ENCODE data around the gene RADX. TPM values are rescaled to one million over a fixed set of nuclear protein-coding genes. Genes with fewer than 3 reads are reported as not detected.

The RADX gene
- total RNA-seq, 4 donors from 2014 or later: 0.91 to 2.9 (median 2.2) TPM

DNA sequence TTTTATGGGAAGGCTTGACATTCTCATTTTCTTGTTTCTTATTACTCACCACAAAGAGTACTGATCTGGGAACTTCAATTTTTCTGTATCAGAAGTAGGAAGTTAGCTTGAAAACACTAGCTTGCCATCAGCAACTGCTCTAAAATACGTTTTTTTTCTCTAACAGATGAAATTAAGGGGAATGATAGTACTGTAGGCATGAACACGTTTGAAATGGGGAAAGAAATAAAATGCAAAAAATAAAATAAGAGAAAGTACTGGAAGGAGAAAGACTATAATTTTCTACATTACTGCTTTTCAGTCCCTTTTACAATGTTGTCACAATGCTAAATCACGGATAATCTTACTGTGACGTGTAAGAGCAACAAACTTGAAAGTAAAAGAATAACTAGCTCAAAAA lies 1.5 kb downstream of the RADX start:
- TF ChIP-seq CTCF (IDR thresholded peaks at IDR 0.05) (no peak), POLR2A (IDR thresholded peaks at IDR 0.05) (no peak)
- peak overlapping the region in 2 of 4 donors; percentile 46 to 66 for H3K4me3 ChIP-seq
- WGBS, 2 donors: 18 to 46% methylated on average over 4 of the region's 4 CpGs

DNA sequence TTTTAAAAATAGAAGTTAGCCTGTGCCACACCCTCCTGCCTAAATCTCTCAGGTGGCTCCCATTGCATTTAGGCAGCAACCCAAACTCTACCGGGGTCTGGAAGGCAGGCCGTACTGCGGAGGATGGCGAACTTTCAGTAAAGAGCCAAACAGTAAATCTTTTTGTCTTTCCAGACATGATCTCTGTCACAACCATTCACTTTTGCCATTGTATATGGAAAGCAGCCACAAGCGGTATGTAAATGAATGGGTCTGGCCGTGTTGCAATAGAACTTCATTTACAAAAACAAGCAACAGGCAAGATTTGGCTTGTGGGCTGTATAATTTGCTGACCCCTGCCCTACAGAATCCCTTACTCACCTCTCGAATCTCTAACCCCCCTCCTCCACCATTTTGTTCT lies 3.3 kb downstream of the RADX start:
- intact Hi-C loops (cut with DNase I): no loop called here
- Histone ChIP-seq H3K4me3 (no peak overlapping the region), H3K9me3 (no peaks in the 10 kb centered on the region), H3K27me3 (no peaks in the 10 kb centered on the region), H3K36me3 (no peaks in the 10 kb centered on the region), H3K27ac (no peak overlapping the region), H3K4me1 (no peaks in the 10 kb centered on the region)
- no peak for DNase-seq
- 33 to 43% methylated on average over 7 of the region's 7 CpGs for WGBS, 2 donors
- no peak for TF ChIP-seq POLR2A (IDR thresholded peaks at IDR 0.05)

More for the DNA sequence above, 1.5 kb downstream of the RADX start:
- H3K36me3 ChIP-seq: no peaks in the 10 kb centered on the region
- no peak overlapping the region for H3K27ac ChIP-seq
- no peaks in the 10 kb centered on the region for H3K4me1 ChIP-seq
- DNase-seq: no peak
- no peaks in the 10 kb centered on the region for H3K9me3 ChIP-seq
- intact Hi-C loops (cut with DNase I): no loop called here
- H3K27me3 ChIP-seq: no peaks in the 10 kb centered on the region

DNA sequence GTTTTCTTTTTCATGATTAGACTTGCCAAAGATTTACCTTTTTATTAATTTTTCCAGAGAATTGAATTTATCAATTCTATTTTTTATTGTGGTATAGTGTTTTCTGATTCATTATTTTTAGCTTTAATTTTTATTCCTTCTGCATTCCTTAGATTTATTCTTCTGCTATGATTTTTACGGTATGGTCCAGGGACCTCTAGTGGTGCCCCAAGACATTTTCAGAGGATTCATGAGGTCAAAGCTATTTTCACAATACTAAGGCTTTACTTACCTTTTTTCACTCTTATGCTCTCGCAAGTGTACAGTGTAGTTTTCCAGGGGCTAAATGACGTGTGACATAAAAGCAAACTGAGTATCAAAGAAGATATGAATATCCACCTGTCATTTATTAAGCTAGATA lies 8.0 kb downstream of the RADX start:
- WGBS, 2 donors: 43 to 56% methylated on average over 3 of the region's 3 CpGs
- Histone ChIP-seq H3K4me3 (no peak overlapping the region), H3K27me3 (no peaks in the 10 kb centered on the region), H3K36me3 (no peaks in the 10 kb centered on the region), H3K27ac (no peak overlapping the region), H3K4me1 (no peaks in the 10 kb centered on the region), H3K9me3 (no peaks in the 10 kb centered on the region)
- intact Hi-C loops (cut with DNase I): no loop called here
- TF ChIP-seq POLR2A (IDR thresholded peaks at IDR 0.05): no peak
- TF ChIP-seq CTCF (IDR thresholded peaks at IDR 0.05): peak in 1 of 6 experiments; percentile 34
- no peak for DNase-seq

- H3K36me3 ChIP-seq: no peaks in the 10 kb centered on the region
- no peak overlapping the region for H3K27ac ChIP-seq
- DNase-seq: no peak
- TF ChIP-seq POLR2A (IDR thresholded peaks at IDR 0.05) (no peak), CTCF (IDR thresholded peaks at IDR 0.05) (no peak)
- H3K27me3 ChIP-seq: no peaks in the 10 kb centered on the region
- H3K9me3 ChIP-seq: no peaks in the 10 kb centered on the region
- H3K4me3 ChIP-seq: no peak overlapping the region
- no peaks in the 10 kb centered on the region for H3K4me1 ChIP-seq
- WGBS, 2 donors: 80 to 93% methylated on average over 1 to 2 of the region's 2 CpGs
- intact Hi-C loops (cut with DNase I): no loop called here
These were observed 10.1 kb downstream of the RADX start for GRCh38 chrX:106621836-106622235.

DNA sequence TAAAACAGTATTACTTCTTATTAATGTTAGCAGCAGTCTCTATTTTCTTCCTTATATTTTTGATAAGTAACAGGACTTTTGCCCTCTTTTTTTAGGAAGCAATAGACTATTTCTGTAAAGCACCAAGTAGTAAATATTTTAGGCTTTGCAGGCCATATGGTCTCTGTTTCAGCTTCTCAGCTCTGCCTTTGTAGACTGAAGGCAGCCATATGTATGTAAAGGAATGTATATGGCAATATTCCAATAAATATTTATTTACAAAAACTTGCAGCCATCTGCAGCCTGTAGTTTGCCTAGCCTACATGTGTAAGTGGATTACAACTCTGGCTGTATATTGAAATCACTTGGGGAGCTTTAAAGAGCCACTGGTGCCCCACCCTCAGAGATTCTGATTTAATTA lies 15.0 kb downstream of the RADX start:
- H3K27me3 ChIP-seq: no peaks in the 10 kb centered on the region
- no peak overlapping the region for H3K27ac ChIP-seq
- TF ChIP-seq POLR2A (IDR thresholded peaks at IDR 0.05) (no peak), CTCF (IDR thresholded peaks at IDR 0.05) (no peak)
- no peaks in the 10 kb centered on the region for H3K36me3 ChIP-seq
- no peaks in the 10 kb centered on the region for H3K9me3 ChIP-seq
- intact Hi-C loops (cut with DNase I): no loop called here
- H3K4me3 ChIP-seq: no peak overlapping the region
- DNase-seq: no peak
- H3K4me1 ChIP-seq: no peaks in the 10 kb centered on the region

DNA sequence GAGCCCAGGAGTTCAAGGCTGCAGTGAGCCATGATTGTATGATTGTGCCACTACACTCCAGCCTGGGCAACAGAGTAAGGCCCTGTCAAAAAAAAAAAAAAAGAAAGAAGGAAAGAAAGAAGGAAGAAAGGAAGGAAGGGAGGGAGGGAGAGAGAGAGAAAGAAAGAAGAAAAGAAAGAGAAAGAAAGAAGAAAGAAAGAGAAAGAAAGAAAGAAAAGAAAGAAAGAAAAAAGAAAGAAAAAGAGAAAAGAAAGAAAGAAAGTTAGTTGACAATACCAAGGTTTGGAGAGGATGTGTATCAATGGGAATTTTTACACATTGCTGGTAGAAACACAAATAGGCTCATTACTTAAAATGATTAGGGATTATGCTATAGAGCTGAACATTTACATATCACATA lies 19.8 kb downstream of the RADX start:
- Histone ChIP-seq H3K36me3 (no peaks in the 10 kb centered on the region), H3K27ac (no peak overlapping the region), H3K9me3 (no peaks in the 10 kb centered on the region), H3K4me1 (no peaks in the 10 kb centered on the region), H3K27me3 (no peaks in the 10 kb centered on the region), H3K4me3 (no peak overlapping the region)
- no peak for TF ChIP-seq CTCF (IDR thresholded peaks at IDR 0.05)
- no peak for TF ChIP-seq POLR2A (IDR thresholded peaks at IDR 0.05)
- intact Hi-C loops (cut with DNase I): no loop called here
- no peak for DNase-seq

Measured in esophagus squamous epithelium (tissue), 5 donors.